ENCODE results near the gene PROS1.

- TF ChIP-seq RERE (CRISPR knock-in tag; IDR thresholded peaks at IDR 0.05; ENCODE audit: borderline replicate concordance) = no peak
- TF ChIP-seq EZH2 (IDR thresholded peaks at IDR 0.05; ENCODE audit: borderline replicate concordance, low read depth, low read length) = no peak
- no peak for TF ChIP-seq MLLT1 (IDR thresholded peaks at IDR 0.05)
- no peak for TF ChIP-seq RFX5 (IDR thresholded peaks at IDR 0.05; ENCODE audit: low read depth, low read length)
These were observed 62.5 kb downstream of the PROS1 start for GRCh38 chr3:93911206-93911605.

Measured in K562 (cell line).